Smooth muscle cell (in vitro differentiated cells): Measurements from ENCODE around the gene CACNB4. TPM values are rescaled to one million over a fixed set of nuclear protein-coding genes. Genes with fewer than 3 reads are reported as not detected.

Source experiments
- DNase-seq: peaks from one replicate; lab custom pipeline; 2025; ENCODE audit not compliant: unreplicated experiment; lab: John Stamatoyannopoulos, UW
- H2AFZ ChIP-seq: fragments of 200-600 bp; sonication (generic); 2 replicates; pipeline ENCODE4 v1.6.0; 2016; ENCODE audit warnings: antibody characterized with exemption, low read depth, mild to moderate bottlenecking
- H3F3A ChIP-seq: fragments of 200-600 bp; sonication (generic); 2 replicates; pipeline ENCODE4 v1.6.0; 2017; ENCODE audit warnings: antibody characterized with exemption, low read depth
- H3K27ac ChIP-seq: fragments of 200-600 bp; sonication (generic); 2 replicates; pipeline ENCODE4 v1.5.1; 2016; ENCODE audit warnings: low read depth, mild to moderate bottlenecking
- H3K27me3 ChIP-seq: fragments of 200-600 bp; sonication (generic); 2 replicates; pipeline ENCODE4 v1.6.1; 2016; ENCODE audit warnings: low read depth, mild to moderate bottlenecking
- H3K36me3 ChIP-seq: fragments of 200-600 bp; sonication (generic); 2 replicates; pipeline ENCODE4 v1.5.1; 2016; ENCODE audit warnings: low read depth
- H3K4me1 ChIP-seq: fragments of 200-600 bp; sonication (generic); 2 replicates; pipeline ENCODE4 v1.5.1; 2016; ENCODE audit warnings: low read depth
- H3K4me2 ChIP-seq: fragments of 200-600 bp; sonication (generic); 2 replicates; pipeline ENCODE4 v1.6.0; 2016; ENCODE audit warnings: mild to moderate bottlenecking
- H3K4me3 ChIP-seq: fragments of 200-600 bp; sonication (generic); 2 replicates; pipeline ENCODE4 v1.5.1; 2016; ENCODE audit warnings: mild to moderate bottlenecking
- H3K79me2 ChIP-seq: fragments of 200-600 bp; sonication (generic); 2 replicates; pipeline ENCODE4 v1.6.0; 2016; ENCODE audit warnings: low read depth, mild to moderate bottlenecking
- H3K9ac ChIP-seq: fragments of 200-600 bp; sonication (generic); 2 replicates; pipeline ENCODE4 v1.6.0; 2016; ENCODE audit warnings: low read depth
- H3K9me3 ChIP-seq: fragments of 200-600 bp; sonication (generic); replicated peaks from 2 replicates; pipeline ENCODE4 v1.5.1; 2016; ENCODE audit warnings: low read depth
- H4K20me1 ChIP-seq: fragments of 200-600 bp; sonication (generic); 2 replicates; pipeline ENCODE4 v1.6.0; 2016; ENCODE audit warnings: low read depth
- WGBS: methylation state at CpG from one replicate; pipeline ENCODE4 v1.1.7; 2016; ENCODE audit warnings: low lambda C conversion rate; 5-methylcytosine and 5-hydroxymethylcytosine counted together
- polyA plus RNA-seq: library from polyadenylated mRNA; unstranded; fragments of >200 nt; fragmentation: Nextera tagmentation; extraction: Ambion mirVana; gene quantifications from 2 replicates; pipeline ENCODE4 v1.2.1, GENCODE V29; 2016
- total RNA-seq: library from RNA; depleted of rRNA; stranded (reverse); fragments of >200 nt; gene quantifications from 2 replicates; pipeline ENCODE4 v1.2.3, GENCODE V29; 2014
- TF ChIP-seq, protein P1 (sequence below): fragments of 200-600 bp; sonication (generic); IDR thresholded peaks from 2 replicates; pipeline ENCODE4 v1.5.1; 2017; ENCODE audit warnings: borderline replicate concordance, mild to moderate bottlenecking, antibody characterized with exemption; ENCODE audit not compliant: insufficient read depth, poor library complexity, severe bottlenecking

Gene CACNB4
- total and polyA plus RNA-seq, 2 experiments from 2014 or later = 0.06 to 1.4 TPM

- DNase-seq = no peak
- no peaks in the 10 kb centered on the region for H3K9me3 ChIP-seq
- no peak overlapping the region for H3K4me2 ChIP-seq
- no peak overlapping the region for H3K4me3 ChIP-seq
- H3K4me1 ChIP-seq = no peaks in the 10 kb centered on the region
- H3K79me2 ChIP-seq = peaks cover 71% of the 10 kb centered on the region
- no peak overlapping the region for H3K27ac ChIP-seq
- no peaks in the 10 kb centered on the region for H3F3A ChIP-seq
- TF ChIP-seq, protein P1, sequence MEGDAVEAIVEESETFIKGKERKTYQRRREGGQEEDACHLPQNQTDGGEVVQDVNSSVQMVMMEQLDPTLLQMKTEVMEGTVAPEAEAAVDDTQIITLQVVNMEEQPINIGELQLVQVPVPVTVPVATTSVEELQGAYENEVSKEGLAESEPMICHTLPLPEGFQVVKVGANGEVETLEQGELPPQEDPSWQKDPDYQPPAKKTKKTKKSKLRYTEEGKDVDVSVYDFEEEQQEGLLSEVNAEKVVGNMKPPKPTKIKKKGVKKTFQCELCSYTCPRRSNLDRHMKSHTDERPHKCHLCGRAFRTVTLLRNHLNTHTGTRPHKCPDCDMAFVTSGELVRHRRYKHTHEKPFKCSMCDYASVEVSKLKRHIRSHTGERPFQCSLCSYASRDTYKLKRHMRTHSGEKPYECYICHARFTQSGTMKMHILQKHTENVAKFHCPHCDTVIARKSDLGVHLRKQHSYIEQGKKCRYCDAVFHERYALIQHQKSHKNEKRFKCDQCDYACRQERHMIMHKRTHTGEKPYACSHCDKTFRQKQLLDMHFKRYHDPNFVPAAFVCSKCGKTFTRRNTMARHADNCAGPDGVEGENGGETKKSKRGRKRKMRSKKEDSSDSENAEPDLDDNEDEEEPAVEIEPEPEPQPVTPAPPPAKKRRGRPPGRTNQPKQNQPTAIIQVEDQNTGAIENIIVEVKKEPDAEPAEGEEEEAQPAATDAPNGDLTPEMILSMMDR = no peak
- 97% methylated on average over 3 of the region's 3 CpGs for WGBS
- no peak overlapping the region for H2AFZ ChIP-seq
- H4K20me1 ChIP-seq = peaks cover 97% of the 10 kb centered on the region
- H3K36me3 ChIP-seq = peaks cover 9% of the 10 kb centered on the region
- H3K9ac ChIP-seq = no peak overlapping the region
- no peaks in the 10 kb centered on the region for H3K27me3 ChIP-seq
Measured at GRCh38 chr2:151817929-151818328, 280.9 kb downstream of the CACNB4 start.

GRCh38 chr2:151816843-151817242 lies 282.0 kb downstream of the CACNB4 start:
- 93% methylated on average over 2 of the region's 2 CpGs for WGBS
- DNase-seq = no peak
- no peak overlapping the region for H3K4me2 ChIP-seq
- no peaks in the 10 kb centered on the region for H3K9me3 ChIP-seq
- no peak overlapping the region for H3K27ac ChIP-seq
- peaks cover 89% of the 10 kb centered on the region for H4K20me1 ChIP-seq
- no peak overlapping the region for H3K9ac ChIP-seq
- H3F3A ChIP-seq = no peaks in the 10 kb centered on the region
- no peaks in the 10 kb centered on the region for H3K4me1 ChIP-seq
- H2AFZ ChIP-seq = no peak overlapping the region
- no peaks in the 10 kb centered on the region for H3K27me3 ChIP-seq
- TF ChIP-seq, protein P1 = no peak
- H3K79me2 ChIP-seq = peaks cover 60% of the 10 kb centered on the region
- no peak overlapping the region for H3K4me3 ChIP-seq
- H3K36me3 ChIP-seq = peaks cover 17% of the 10 kb centered on the region

DNA sequence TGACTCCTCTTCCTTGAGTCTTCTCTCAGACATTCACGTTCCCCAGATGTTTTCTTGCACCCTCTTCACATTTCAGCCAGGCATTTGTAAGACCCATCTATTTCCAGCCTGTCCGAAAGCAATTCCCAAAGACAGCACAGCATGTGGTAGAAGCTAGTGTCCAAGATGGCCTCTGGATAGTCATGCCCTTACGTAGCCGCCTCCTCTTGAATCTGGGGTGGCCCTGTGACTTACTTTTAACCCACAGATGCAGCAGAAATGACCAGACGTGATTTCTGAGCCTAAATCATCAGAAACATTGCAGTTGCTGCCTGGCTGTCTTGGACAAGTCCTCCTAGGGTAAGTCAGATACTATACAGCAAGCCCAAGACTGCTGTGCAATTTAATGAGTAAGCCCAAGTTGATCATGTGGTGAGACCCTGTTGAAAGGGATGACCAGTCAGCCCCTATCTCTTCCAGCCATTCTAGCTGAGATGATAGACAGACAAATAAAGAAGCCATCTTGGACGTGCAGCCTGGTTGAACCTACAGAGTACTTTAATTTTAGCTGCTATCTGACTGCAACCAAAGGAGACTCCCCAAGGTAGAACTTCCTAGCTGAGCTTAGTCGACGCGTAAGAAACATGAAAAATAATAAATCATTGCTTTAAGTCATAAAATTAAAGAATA lies 282.9 kb downstream of the CACNB4 start:
- Histone ChIP-seq H3K27me3 (no peaks in the 10 kb centered on the region), H3K9me3 (no peaks in the 10 kb centered on the region), H3K79me2 (peaks cover 51% of the 10 kb centered on the region), H3K4me2 (no peak overlapping the region), H3K4me3 (no peak overlapping the region), H3F3A (no peaks in the 10 kb centered on the region), H3K27ac (no peak overlapping the region), H4K20me1 (peaks cover 80% of the 10 kb centered on the region), H3K36me3 (peaks cover 17% of the 10 kb centered on the region), H2AFZ (no peak overlapping the region), H3K4me1 (no peaks in the 10 kb centered on the region), H3K9ac (no peak overlapping the region)
- 94% methylated on average over 9 of the region's 9 CpGs for WGBS
- TF ChIP-seq, protein P1 = no peak
- no peak for DNase-seq

- no peaks in the 10 kb centered on the region for H3K79me2 ChIP-seq
- H3K27me3 ChIP-seq = no peaks in the 10 kb centered on the region
- H3K27ac ChIP-seq = no peak overlapping the region
- no peak overlapping the region for H3K4me3 ChIP-seq
- H3K36me3 ChIP-seq = peaks cover 27% of the 10 kb centered on the region
- DNase-seq = no peak
- H3K4me1 ChIP-seq = no peaks in the 10 kb centered on the region
- peaks cover 42% of the 10 kb centered on the region for H4K20me1 ChIP-seq
- no peak overlapping the region for H2AFZ ChIP-seq
- no peak overlapping the region for H3K9ac ChIP-seq
- no peaks in the 10 kb centered on the region for H3K9me3 ChIP-seq
- TF ChIP-seq, protein P1 = no peak
- no peak overlapping the region for H3K4me2 ChIP-seq
- H3F3A ChIP-seq = peaks cover 4% of the 10 kb centered on the region
- 57% methylated on average over 1 of the region's 1 CpG for WGBS
Measured at GRCh38 chr2:151810489-151810888, 288.4 kb downstream of the CACNB4 start.
